Effector CD4-positive, alpha-beta T cell (primary cell): ENCODE data around the gene SEC22B.
"Not testable (repeated sequence)": the region's sequence is repeated elsewhere in the genome, so short reads cannot be mapped to it uniquely, and the experiment has no call there.

ENCODE experiments used
- DNase-seq: peaks from one replicate; pipeline ENCODE4 v3.0.0-alpha.2; 2020

The SEC22B gene

GRCh38 chr1:120112212-120112611 is 64.1 kb downstream of the SEC22B start:
- DNase-seq = not testable (repeated sequence)

- DNase-seq = not testable (repeated sequence)
These were observed 64.5 kb downstream of the SEC22B start for GRCh38 chr1:120111771-120112170.

- DNase-seq = not testable (repeated sequence)
These were observed 65.3 kb downstream of the SEC22B start for GRCh38 chr1:120111008-120111407.

DNA sequence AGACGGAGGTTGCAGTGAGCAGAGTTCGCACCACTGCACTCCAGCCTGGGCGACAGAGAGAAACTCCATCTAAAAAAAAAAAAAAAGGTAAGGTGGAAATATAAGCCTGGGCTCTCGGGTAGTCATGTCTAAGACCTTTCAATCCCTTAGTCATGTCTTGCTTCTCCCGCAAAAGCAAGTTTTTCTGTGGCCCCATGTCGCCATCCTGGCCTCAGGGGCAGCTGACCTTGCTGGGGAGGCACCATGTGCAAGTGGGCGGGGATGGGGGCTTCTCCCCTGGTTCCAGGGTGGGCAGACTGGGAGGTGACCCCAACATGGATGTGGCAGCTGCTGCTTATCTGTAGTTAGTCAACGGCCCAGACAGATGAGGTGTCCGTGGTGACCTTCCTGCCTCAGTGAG is 66.7 kb downstream of the SEC22B start:
- DNase-seq = not testable (repeated sequence)

- DNase-seq = not testable (repeated sequence)
These were observed 67.1 kb downstream of the SEC22B start for GRCh38 chr1:120109180-120109579.

- not testable (repeated sequence) for DNase-seq
These were observed 71.0 kb downstream of the SEC22B start for GRCh38 chr1:120105288-120105687.

DNA sequence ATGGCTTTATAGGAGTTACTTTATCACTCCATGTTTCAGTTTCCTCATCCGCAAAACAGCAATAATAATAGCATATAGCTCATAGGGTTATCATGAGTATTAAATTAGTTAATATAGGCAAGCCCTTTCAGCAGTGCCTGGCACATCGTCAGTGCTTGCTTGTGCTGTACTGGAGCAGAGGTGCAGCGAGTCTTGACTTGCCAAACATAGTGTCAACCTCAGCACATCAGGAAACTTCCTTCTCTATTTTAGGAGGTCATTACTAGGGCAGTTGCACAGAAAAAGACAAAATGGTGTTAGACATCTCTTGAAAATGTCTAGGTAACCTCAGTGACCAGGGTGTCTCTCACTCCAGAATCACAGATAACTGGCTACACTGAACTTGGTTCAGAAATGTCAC is 72.6 kb downstream of the SEC22B start:
- DNase-seq = not testable (repeated sequence)

DNA sequence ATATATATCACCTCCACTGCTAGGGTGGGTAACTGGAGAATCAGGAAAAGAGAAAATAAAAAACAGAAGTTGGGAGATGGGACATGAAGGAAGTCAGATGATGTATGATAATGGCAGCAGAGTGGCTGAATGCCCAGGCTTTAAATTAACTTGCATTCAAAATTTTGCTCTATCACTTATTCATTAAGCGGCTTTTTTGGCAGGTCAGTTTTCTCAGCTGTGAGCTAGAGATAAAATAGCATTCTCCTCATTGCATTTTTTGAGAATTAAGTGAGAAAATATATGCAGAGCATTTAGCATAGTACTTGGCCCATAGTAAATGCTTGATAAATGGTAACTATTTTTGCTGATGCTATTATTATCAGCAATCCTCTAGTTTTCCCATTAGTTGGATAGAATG is 74.7 kb downstream of the SEC22B start:
- DNase-seq = not testable (repeated sequence)
